Panc1 (cell line): ENCODE measurements around the gene RAB4B.

Experiments used
- CTCF ChIP-seq: fragments of 450-650 bp; IDR thresholded peaks from 2 replicates; pipeline ENCODE4 v1.5.1; 2017; ENCODE audit warnings: mild to moderate bottlenecking
- POLR2AphosphoS5 ChIP-seq: IDR thresholded peaks from 2 replicates; pipeline ENCODE4 v1.6.1; 2012; ENCODE audit warnings: mild to moderate bottlenecking, low read depth, low read length, moderate library complexity

- TF ChIP-seq CTCF (no peak), POLR2AphosphoS5 (no peak)
Measured at GRCh38 chr19:40774916-40775631, 3.0 kb upstream of the RAB4B start, which contains the start of gene MIA.
